ENCODE data around the gene MAGEB1. TPM values are rescaled to one million over a fixed set of nuclear protein-coding genes. Genes with fewer than 3 reads are reported as not detected.

Gene MAGEB1
- total RNA-seq, 1 experiment from 2014 or later, result 0.17 TPM

DNA sequence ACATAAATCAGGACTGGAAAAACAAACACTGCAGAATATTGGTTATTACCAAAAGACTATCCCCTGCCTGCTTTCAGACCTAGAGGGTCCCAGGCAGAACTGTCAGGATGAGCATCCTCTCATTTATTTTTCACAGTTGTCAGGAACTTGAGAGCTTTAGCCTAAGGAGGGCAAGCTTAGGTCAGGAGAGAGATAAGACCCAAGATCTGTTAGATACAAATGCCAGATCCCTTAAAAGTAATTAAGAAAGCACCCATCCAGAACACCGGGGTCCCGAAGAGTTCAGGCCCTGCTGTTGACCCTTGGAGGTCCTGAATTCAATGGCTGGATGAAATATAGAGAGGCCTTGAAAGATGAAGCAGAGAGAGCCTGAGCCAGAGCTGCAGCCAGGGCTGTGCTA lies 22.4 kb upstream of the MAGEB1 start:
- H3K27me3 ChIP-seq (ENCODE audit: insufficient read depth, low read length), result no peaks in the 10 kb centered on the region
- TF ChIP-seq, protein P1, sequence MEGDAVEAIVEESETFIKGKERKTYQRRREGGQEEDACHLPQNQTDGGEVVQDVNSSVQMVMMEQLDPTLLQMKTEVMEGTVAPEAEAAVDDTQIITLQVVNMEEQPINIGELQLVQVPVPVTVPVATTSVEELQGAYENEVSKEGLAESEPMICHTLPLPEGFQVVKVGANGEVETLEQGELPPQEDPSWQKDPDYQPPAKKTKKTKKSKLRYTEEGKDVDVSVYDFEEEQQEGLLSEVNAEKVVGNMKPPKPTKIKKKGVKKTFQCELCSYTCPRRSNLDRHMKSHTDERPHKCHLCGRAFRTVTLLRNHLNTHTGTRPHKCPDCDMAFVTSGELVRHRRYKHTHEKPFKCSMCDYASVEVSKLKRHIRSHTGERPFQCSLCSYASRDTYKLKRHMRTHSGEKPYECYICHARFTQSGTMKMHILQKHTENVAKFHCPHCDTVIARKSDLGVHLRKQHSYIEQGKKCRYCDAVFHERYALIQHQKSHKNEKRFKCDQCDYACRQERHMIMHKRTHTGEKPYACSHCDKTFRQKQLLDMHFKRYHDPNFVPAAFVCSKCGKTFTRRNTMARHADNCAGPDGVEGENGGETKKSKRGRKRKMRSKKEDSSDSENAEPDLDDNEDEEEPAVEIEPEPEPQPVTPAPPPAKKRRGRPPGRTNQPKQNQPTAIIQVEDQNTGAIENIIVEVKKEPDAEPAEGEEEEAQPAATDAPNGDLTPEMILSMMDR (conservative IDR thresholded peaks at IDR 0.05), result no peak
- no peak overlapping the region for H3T11ph ChIP-seq (ENCODE audit: low read length)
- no peaks in the 10 kb centered on the region for H3K79me2 ChIP-seq (ENCODE audit: insufficient read depth, low read length)
- H3K14ac ChIP-seq (ENCODE audit: insufficient read depth, low read length), result no peak overlapping the region
- H3K23me2 ChIP-seq (ENCODE audit: insufficient read length, low read depth, low read length, poor library complexity, severe bottlenecking), result no peaks in the 10 kb centered on the region
- H2BK20ac ChIP-seq (ENCODE audit: low read depth, low read length, poor library complexity, severe bottlenecking), result no peak overlapping the region
- no peak overlapping the region for H3K56ac ChIP-seq (ENCODE audit: insufficient read length, low read depth, low read length)
- Mint-ChIP-seq H3K27me3 (ENCODE audit: low read depth) (no peaks in the 10 kb centered on the region), H3K4me3 (no peak overlapping the region), H3K36me3 (ENCODE audit: insufficient read depth in 1 of 3, low read depth in 3 of 3) (peaks cover 0 to 2% (median 0%) of the 10 kb centered on the region in 3 experiments; a peak in 2 of 7 replicates), H3K4me1 (peaks cover 37 to 38% of the 10 kb centered on the region in 2 experiments), H3K9me3 (peaks cover 0 to 60% of the 10 kb centered on the region in 2 experiments; a peak in 4 of 5 replicates), H3K27ac (peak overlapping the region in 1 of 3 experiments; percentile 21; a peak in 1 of 7 replicates)
- no peak overlapping the region for H3K9ac ChIP-seq (ENCODE audit: extremely low read depth, insufficient read length, low read length)
- H4K20me1 ChIP-seq (ENCODE audit: control insufficient read depth, insufficient read depth, insufficient read length), result no peaks in the 10 kb centered on the region
- no peak overlapping the region for H2BK5ac ChIP-seq (ENCODE audit: insufficient read length, low read length)
- no peak overlapping the region for H2AFZ ChIP-seq (ENCODE audit: low read length)
- H4K5ac ChIP-seq (ENCODE audit: insufficient read length, low read depth, low read length), result no peak overlapping the region
- H3K18ac ChIP-seq (ENCODE audit: insufficient read length, low read depth, low read length), result no peak overlapping the region
- no peak for DNase-seq
- no peak overlapping the region for H2BK120ac ChIP-seq (ENCODE audit: low read depth, low read length, poor library complexity, severe bottlenecking)
- H2BK15ac ChIP-seq (ENCODE audit: low read depth, low read length), result no peak overlapping the region
- H3K9me3 ChIP-seq (ENCODE audit: control insufficient read depth, low read depth, low read length), result no peaks in the 10 kb centered on the region
- no peak overlapping the region for H2BK12ac ChIP-seq (ENCODE audit: insufficient read length, low read depth, low read length)
- H2AK5ac ChIP-seq (ENCODE audit: insufficient read length, low read length), result no peak overlapping the region
- WGBS (ENCODE audit: extremely low coverage, insufficient read length, low lambda C conversion rate), result no CpG with 5 or more reads among the region's 2 CpGs
- no peak overlapping the region for H3K23ac ChIP-seq (ENCODE audit: insufficient read length, low read depth, low read length)
- H3K27ac ChIP-seq (ENCODE audit: insufficient read length, low read depth, low read length), result no peak overlapping the region
- H3K4me1 ChIP-seq (ENCODE audit: insufficient read depth, low read length), result peaks cover 3% of the 10 kb centered on the region; the same call in 1 of the 2 replicates
- no peaks in the 10 kb centered on the region for H3K79me1 ChIP-seq (ENCODE audit: insufficient read depth, low read depth, low read length, poor library complexity, severe bottlenecking)
- no peak overlapping the region for H3K4ac ChIP-seq (ENCODE audit: low read depth, low read length)
- no peak overlapping the region for H4K91ac ChIP-seq (ENCODE audit: insufficient read length, low read depth, low read length)
- no peak overlapping the region for H4K8ac ChIP-seq (replicated peaks; ENCODE audit: insufficient read length, low read depth, low read length)
- H3K4me2 ChIP-seq (ENCODE audit: insufficient read depth, insufficient read length, low read length), result no peak overlapping the region

Data from H9 (cell line).